ENCODE measurements around the gene MAP1S.

Gene MAP1S

GRCh38 chr19:17688853-17689595 is 30.3 kb upstream of the MAP1S start:
- no peak for DNase-seq (ENCODE audit: low read depth, low spot score)

- DNase-seq (ENCODE audit: low read depth, low spot score), result no peak
Observed at GRCh38 chr19:17692566-17692965, 26.7 kb upstream of the MAP1S start.

GRCh38 chr19:17695198-17695597 is 24.1 kb upstream of the MAP1S start:
- no peak for DNase-seq (ENCODE audit: low read depth, low spot score)

- peak; percentile 43 for DNase-seq (ENCODE audit: low read depth, low spot score)
Observed at GRCh38 chr19:17703824-17704463, 15.3 kb upstream of the MAP1S start.

GRCh38 chr19:17706750-17707181 is 12.5 kb upstream of the MAP1S start:
- no peak for DNase-seq (ENCODE audit: low read depth, low spot score)

- DNase-seq (ENCODE audit: low read depth, low spot score), result no peak
Observed at GRCh38 chr19:17711851-17712250, 7.4 kb upstream of the MAP1S start.

- DNase-seq (ENCODE audit: low read depth, low spot score), result no peak
Observed at GRCh38 chr19:17716309-17716929, 2.9 kb upstream of the MAP1S start.

- DNase-seq (ENCODE audit: low read depth, low spot score), result no peak
Observed at GRCh38 chr19:17718550-17718946, 732 bp upstream of the MAP1S start.

GRCh38 chr19:17719730-17720400 is 585 bp downstream of the MAP1S start:
- no peak for DNase-seq (ENCODE audit: low read depth, low spot score)

GRCh38 chr19:17720440-17720839 is 1.2 kb downstream of the MAP1S start:
- no peak for DNase-seq (ENCODE audit: low read depth, low spot score)

- DNase-seq (ENCODE audit: low read depth, low spot score), result no peak
Observed at GRCh38 chr19:17721111-17721628, 1.9 kb downstream of the MAP1S start.

GRCh38 chr19:17721821-17722220 is 2.5 kb downstream of the MAP1S start:
- DNase-seq (ENCODE audit: low read depth, low spot score), result no peak

GRCh38 chr19:17722655-17723240 is 3.5 kb downstream of the MAP1S start:
- no peak for DNase-seq (ENCODE audit: low read depth, low spot score)

GRCh38 chr19:17724655-17725054 is 5.4 kb downstream of the MAP1S start:
- no peak for DNase-seq (ENCODE audit: low read depth, low spot score)

- no peak for DNase-seq (ENCODE audit: low read depth, low spot score)
Observed at GRCh38 chr19:17725422-17726078, 6.3 kb downstream of the MAP1S start.

- DNase-seq (ENCODE audit: low read depth, low spot score), result no peak
Observed at GRCh38 chr19:17726136-17726741, 7.0 kb downstream of the MAP1S start.

GRCh38 chr19:17726964-17727773 is 7.9 kb downstream of the MAP1S start:
- DNase-seq (ENCODE audit: low read depth, low spot score), result no peak

- DNase-seq (ENCODE audit: low read depth, low spot score), result no peak
Observed at GRCh38 chr19:17727843-17728242, 8.6 kb downstream of the MAP1S start.

- DNase-seq (ENCODE audit: low read depth, low spot score), result no peak
Observed at GRCh38 chr19:17733127-17733526, 13.8 kb downstream of the MAP1S start.

- DNase-seq (ENCODE audit: low read depth, low spot score), result no peak
Observed at GRCh38 chr19:17734146-17734545, 14.9 kb downstream of the MAP1S start.

Measured in activated CD4-positive, CD25-positive, alpha-beta regulatory T cell treated with anti-CD3 and anti-CD28 coated beads, Interleukin-2, amount 50 U/mL, for 16 hours (primary cell).